Brain microvascular endothelial cell (primary cell): ENCODE results near the gene APC2.
A peak's percentile ranks its signal among the peaks of the same experiment; 100 is the strongest.

Experiments used
- DNase-seq: peaks from one replicate; pipeline ENCODE4 v3.0.0-alpha.2; 2020
- H3K27ac ChIP-seq: fragments of 250-450 bp; sonication (Bioruptor Pico); 2 replicates; pipeline ENCODE4 v1.5.1; 2020; ENCODE audit warnings: mild to moderate bottlenecking, moderate library complexity
- H3K27me3 ChIP-seq: fragments of 250-450 bp; sonication (Bioruptor Pico); replicated peaks from 2 replicates; pipeline ENCODE4 v1.5.1; 2020; ENCODE audit warnings: mild to moderate bottlenecking
- H3K36me3 ChIP-seq: fragments of 250-450 bp; sonication (Bioruptor Pico); replicated peaks from 2 replicates; pipeline ENCODE4 v1.5.1; 2020; ENCODE audit warnings: mild to moderate bottlenecking
- H3K4me3 ChIP-seq: 2 replicates; pipeline ENCODE4 v1.5.1; 2011; ENCODE audit warnings: low read depth, mild to moderate bottlenecking, control low read depth, low read length, moderate library complexity
- in situ Hi-C: cut with HindIII; loops from 2 replicates; pipeline ENCODE4 v1.10.0; 2017; ENCODE audit warnings: low sequenced_read_pairs, low pct_ligation_motif_present
- TF ChIP-seq, protein P1 (sequence below): IDR thresholded peaks from 2 replicates; pipeline ENCODE4 v1.5.1; 2011; ENCODE audit warnings: low read depth, mild to moderate bottlenecking, moderate library complexity, low read length, control low read depth, inconsistent platforms; ENCODE audit errors: missing control alignments

The APC2 gene

DNA sequence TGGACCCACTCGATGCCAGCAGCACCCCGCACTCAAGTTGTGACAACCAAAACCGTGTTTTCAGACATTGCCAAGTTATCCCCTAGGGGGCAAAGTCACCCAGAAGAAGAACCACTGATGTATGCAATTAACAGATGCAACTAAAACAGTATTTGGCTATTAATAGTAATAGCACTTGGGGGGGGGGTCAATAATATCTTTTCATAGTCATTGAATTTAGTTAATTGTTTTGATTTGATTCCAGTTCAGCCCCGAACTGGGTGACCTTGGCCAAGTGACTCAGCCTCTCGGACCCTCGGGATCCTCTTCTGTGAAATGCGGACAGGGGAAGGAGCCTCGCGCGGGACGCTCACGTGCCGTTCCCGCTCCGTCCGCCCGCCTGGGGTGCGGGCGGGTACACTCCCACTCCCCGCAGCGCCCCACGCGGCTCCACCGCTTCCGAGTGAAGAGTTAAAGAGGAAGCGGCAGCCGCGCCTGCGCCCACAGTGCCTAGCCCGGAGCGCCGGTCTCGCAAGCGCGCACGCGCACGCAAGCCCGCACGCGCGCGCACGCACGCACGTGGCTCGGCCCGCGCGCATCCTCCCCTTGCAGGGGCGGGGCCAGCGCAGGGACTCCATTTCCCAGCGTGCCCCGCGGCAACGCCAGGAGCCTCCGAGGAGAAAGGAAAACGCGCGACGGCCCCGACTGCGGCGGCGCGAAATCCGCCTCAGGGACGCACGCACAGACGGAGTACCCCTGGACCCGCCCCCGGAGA is 43.0 kb upstream of the APC2 start:
- in situ Hi-C loops: no loop called here

GRCh38 chr19:1407528-1408299 is 42.2 kb upstream of the APC2 start, which contains the start of gene DAZAP1:
Gene DAZAP1 (plus strand): TSS chr19:1407586. CDS start chr19:1407774, 188 bp downstream.
- DNase-seq: no peak
- TF ChIP-seq, protein P1, sequence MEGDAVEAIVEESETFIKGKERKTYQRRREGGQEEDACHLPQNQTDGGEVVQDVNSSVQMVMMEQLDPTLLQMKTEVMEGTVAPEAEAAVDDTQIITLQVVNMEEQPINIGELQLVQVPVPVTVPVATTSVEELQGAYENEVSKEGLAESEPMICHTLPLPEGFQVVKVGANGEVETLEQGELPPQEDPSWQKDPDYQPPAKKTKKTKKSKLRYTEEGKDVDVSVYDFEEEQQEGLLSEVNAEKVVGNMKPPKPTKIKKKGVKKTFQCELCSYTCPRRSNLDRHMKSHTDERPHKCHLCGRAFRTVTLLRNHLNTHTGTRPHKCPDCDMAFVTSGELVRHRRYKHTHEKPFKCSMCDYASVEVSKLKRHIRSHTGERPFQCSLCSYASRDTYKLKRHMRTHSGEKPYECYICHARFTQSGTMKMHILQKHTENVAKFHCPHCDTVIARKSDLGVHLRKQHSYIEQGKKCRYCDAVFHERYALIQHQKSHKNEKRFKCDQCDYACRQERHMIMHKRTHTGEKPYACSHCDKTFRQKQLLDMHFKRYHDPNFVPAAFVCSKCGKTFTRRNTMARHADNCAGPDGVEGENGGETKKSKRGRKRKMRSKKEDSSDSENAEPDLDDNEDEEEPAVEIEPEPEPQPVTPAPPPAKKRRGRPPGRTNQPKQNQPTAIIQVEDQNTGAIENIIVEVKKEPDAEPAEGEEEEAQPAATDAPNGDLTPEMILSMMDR: no peak
- in situ Hi-C loops: no loop called here
- Histone ChIP-seq H3K36me3 (no peaks in the 10 kb centered on the region), H3K4me3 (peak within 1 kb of the TSS; percentile 83), H3K27ac (peak within 1 kb of the TSS; percentile 86), H3K27me3 (no peaks in the 10 kb centered on the region)

More for the DNA sequence above, 43.0 kb upstream of the APC2 start:
- no peaks in the 10 kb centered on the region for H3K36me3 ChIP-seq
- TF ChIP-seq, protein P1: peak; percentile 66
- H3K27me3 ChIP-seq: no peaks in the 10 kb centered on the region
- peak overlapping the region; percentile 55 for H3K4me3 ChIP-seq
- peak overlapping the region; percentile 55 for H3K27ac ChIP-seq
- peak; percentile 96 for DNase-seq

GRCh38 chr19:1408300-1409203 is 41.4 kb upstream of the APC2 start:
- H3K27me3 ChIP-seq: no peaks in the 10 kb centered on the region
- H3K36me3 ChIP-seq: peaks cover 7% of the 10 kb centered on the region
- TF ChIP-seq, protein P1: no peak
- H3K27ac ChIP-seq: peak overlapping the region; percentile 86
- peak; percentile 37 for DNase-seq
- in situ Hi-C loops: no loop called here
- H3K4me3 ChIP-seq: peak overlapping the region; percentile 83

DNA sequence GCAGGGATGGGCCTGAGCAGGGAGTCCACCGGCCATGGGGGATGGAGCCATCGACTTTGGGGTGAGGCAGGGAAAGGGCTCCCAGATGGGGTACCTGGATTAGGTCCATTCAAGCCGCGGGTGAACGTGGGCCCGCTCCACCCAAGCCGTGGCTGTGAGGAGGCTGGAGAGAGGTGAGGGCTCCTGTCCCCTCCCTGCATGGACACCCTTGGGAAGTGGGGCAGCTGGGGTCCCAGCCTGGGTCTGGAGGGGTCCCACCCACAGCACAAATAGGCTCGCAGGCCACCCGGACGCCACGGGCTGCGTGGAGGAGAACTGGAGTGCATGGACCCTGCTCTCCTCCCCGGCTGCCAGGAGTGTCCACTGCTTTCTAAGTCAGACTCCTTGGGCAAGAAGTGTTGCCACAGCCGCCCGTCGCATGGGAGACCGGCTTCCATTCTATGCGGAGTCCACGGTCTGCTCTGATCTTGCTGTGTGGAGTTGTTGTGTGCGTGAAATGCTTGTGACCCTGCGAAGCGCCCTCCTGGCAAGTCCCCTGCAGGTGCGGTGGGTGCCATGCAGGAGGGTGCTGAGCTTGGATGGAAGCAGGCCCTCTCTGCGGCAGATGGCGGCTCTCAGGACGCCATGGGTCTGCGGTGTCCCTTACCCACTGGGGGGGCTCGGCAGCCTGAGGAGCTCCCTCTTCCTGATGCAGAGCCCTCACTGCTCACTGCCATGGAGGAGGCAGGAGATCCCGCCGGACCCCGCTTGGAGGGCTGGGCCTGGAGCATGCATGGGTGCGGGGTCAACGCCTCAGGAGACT is 40.5 kb upstream of the APC2 start:
- peak overlapping the region; percentile 83 for H3K4me3 ChIP-seq
- peak overlapping the region; percentile 86 for H3K27ac ChIP-seq
- no peaks in the 10 kb centered on the region for H3K27me3 ChIP-seq
- TF ChIP-seq, protein P1: no peak
- H3K36me3 ChIP-seq: peaks cover 7% of the 10 kb centered on the region
- no peak for DNase-seq
- in situ Hi-C loops: loop anchor here (5.0 kb wide), 1 partner anchor 127 kb away; no protein-coding TSS in a partner anchor
